COLO668 (cell line): ENCODE data around the gene CTIF.

Experiments used
- DNase-seq: peaks from one replicate; lab custom pipeline; 2025; ENCODE audit not compliant: unreplicated experiment; lab: John Stamatoyannopoulos, UW

CTIF gene

DNA sequence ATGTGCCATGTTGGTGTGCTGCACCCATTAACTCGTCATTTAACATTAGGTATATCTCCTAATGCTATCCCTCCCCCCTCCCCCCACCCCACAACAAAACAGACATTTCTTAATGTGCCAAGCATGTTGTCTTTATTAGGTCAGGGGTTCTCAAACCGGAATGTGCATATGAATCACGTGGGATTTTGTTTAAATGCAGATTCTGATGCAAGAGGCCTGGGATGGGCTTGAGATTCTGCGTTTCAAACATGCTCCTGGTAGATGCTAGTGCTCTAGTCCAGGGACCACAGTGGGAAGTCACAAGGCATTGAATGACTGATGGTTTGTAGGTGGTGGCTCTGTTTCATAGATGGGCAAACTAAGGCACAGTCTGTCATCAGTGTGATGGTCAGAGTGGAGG, 227.2 kb downstream of the CTIF start:
- DNase-seq: no peak

GRCh38 chr18:48766487-48766886, 227.7 kb downstream of the CTIF start:
- DNase-seq: no peak

DNA sequence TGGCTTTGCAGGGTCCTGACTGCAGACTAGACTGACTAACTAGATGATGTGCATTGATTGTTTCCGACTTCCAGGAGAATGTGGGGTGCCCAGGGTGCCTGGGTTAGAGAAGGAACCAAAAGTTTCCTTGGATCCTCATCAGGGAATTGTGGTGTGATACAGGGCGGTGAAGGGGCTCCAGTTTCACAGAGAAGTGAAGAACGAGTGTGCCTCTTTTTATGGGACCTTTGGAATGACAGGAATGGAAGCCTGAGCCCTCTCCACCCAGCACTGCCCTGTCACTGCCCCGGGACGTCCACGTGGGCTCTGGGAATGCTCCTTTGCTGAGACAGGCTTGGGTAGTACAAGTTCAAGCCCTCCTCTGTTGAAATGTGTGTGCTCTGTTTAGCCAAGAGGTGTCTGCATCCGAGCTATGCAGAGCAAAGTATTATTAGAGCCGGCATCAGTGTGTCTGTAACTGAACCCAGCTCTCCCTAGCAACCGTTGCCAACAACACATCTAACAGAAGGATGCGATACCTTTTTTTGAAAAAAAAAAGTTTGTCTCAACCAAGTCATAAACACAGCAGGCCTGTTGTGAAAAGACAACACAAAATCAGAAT, 228.4 kb downstream of the CTIF start:
- DNase-seq: peak; percentile 11

- DNase-seq: no peak
These were observed 230.3 kb downstream of the CTIF start for GRCh38 chr18:48769006-48769636.

DNA sequence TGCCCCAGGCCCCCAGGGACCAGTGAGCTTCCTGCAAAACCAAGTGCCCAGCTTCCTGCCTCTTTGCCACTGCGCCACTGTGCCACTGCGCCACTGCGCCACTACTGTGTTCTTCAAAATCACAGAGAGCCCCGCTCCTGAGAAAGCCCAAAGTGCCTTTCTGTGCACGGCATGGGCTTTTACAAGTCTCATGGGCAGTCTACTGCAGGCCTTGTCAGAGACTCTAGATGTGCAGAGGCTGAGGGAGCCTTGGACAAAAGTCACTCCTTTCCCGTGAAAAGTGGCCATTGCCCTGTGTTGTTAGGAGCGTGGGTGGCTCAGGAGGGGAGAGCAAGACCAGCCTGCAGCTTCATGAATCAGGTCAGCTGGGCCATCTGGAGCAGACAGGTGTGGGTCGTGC, 231.4 kb downstream of the CTIF start:
- no peak for DNase-seq

- DNase-seq: no peak
These were observed 233.0 kb downstream of the CTIF start for GRCh38 chr18:48771641-48772375.

DNA sequence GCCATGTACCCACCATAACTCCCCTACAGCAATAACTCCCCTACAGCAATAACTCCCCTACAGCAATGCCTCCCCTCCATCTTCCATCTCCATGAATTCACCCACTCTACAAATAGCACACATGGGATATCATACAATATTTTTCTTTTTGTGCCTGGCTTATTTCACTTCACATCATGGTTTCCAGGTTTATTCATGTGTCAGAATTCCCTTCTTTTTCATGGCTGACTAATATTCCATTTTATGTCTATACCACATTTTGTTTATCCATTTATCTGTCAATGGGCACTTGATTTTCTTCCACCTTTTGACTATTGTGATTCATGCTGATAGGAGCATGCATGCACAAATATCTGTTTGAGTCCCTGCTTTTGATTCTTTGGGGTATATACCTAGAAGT, 233.6 kb downstream of the CTIF start:
- no peak for DNase-seq

DNA sequence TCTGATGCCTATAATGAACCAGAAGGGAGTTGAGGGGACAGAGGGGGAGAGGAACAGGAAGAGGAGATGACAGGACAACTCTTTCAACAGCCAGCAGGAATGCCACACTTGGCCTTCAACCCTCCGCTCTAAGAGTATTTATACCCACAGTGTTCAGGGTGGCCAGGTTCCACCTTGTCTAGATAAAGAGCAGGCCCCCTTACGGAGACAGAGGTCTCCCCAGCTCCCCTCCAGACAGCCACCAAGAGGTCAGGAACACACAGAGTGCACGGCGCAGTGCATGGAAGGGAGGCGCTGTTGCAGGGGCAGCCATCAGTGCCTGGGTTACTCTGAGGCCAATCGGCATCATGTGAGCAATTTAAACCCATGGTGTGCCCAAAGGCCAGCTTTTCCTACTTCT, 235.0 kb downstream of the CTIF start:
- no peak for DNase-seq

GRCh38 chr18:48774941-48775340, 236.1 kb downstream of the CTIF start:
- no peak for DNase-seq

DNA sequence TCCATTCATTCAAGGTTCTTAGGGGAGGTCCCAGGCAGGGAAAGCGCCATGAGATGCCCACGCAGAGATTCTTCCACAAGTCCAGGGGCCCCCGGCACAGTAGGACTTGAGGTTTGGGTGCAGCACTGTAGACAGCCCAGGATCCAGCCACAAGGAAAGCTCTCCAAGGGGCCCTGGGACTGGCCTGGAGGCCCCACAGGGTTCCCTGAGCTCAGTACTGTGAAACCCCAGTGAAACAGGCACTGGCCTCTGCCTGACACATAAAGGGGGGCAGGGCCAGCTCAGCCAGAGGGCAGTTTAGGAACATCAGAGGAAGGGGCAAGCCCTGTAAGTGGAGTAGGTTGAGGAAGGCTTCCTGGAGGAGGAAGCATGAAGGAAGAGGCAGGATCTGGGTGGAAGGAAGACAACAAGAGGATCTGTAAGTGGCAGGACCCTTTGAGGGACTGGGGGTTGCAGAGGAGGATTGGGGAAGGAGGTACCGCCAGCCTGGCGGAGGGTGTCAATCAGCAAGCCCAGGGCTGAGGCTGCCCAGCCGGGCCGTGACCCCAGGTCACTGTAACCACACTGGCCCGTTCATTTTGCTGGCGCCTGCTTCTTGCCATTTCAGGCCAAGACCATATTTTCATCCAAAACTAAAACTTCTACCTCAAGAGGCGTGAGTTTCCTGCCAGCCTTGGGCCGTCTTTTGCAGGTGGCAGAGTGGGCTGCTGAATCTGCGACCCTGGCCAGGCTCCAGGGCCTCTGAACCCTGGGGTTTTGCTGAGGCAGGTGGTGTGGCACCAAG, 236.7 kb downstream of the CTIF start:
- no peak for DNase-seq

DNA sequence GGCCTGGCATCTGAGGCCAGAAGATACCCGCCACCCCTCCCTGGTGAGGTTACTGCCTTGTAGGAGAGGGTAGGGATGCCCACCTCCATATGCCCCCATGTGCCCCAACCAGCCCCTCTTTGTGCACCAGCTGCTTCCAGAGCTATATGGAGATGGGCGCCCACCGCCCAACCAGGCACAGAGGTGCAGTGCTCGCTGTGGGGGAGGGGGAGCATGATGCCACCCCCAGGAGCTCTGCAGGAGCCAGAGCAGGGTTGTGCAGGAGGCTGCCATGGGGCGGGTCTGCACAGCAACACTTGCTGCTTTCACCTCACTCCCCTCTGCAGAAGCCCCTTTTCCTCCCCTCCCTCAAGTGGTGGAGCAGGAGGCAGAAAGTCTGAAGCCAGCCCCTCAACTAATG, 237.3 kb downstream of the CTIF start:
- DNase-seq: no peak

GRCh38 chr18:48776641-48777025, 237.8 kb downstream of the CTIF start:
- no peak for DNase-seq

- DNase-seq: peak; percentile 64
These were observed 238.4 kb downstream of the CTIF start for GRCh38 chr18:48777026-48777743.

GRCh38 chr18:48777744-48778116, 238.9 kb downstream of the CTIF start:
- no peak for DNase-seq

GRCh38 chr18:48778344-48779011, 239.6 kb downstream of the CTIF start:
- DNase-seq: no peak

DNA sequence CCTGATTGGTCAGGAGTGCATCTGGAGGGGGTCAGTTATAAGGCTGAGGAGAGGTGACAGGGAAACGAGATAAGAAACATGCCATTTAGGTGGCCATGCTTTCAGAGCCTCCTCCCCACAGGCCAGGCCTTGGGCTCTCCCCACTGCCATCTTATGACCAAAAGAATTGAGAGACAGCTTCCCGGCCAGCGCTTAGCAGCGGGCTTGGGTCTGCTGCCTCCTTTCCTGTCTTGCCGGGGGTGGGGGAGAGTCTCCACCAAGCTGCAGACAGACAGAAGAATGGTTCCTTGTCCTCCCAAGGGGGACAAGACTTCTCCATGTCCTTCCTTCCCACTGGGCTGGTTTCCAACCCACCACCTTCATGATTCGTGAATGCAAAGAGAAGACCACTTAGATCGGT, 240.6 kb downstream of the CTIF start:
- no peak for DNase-seq

DNA sequence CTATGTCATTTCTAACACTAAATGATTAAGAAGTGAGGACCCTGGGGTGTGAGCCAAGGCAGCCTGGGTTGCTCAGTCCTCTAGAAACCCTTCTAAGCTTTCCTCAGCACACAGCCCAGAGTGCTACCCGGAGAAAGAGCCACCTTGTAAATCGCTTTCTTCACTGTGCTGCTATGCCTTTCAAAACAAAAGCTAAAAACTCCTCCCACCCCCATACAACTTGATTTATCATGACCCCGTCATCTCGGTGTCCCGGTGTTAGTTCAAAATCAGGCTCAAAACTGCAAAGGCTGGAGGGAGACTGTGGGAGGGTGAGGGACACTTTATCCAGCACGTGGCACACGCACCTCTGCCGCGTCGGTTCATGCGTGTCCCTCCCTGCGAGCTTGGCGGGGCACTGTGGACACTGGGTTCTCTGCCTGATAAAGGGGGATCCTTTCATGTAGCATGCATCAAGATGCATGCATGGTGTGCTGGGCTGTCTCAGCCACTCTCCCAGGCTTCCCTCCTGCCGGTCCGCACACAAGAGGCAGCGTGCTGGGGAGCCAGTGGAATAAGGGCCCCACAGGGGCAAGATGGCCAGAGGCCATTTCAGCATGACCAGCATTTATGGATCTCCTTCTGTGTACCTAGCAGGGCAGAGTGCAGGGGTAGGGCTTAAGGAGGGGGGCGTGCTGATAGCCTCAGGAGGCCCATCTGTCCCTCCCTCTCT, 241.5 kb downstream of the CTIF start:
- DNase-seq: no peak

GRCh38 chr18:48780913-48781162, 242.0 kb downstream of the CTIF start:
- no peak for DNase-seq

GRCh38 chr18:48781163-48781987, 242.5 kb downstream of the CTIF start:
- DNase-seq: no peak
